Measurements from ENCODE around the gene TMEM59.
A peak's percentile ranks its signal among the peaks of the same experiment; 100 is the strongest.
"Not testable (repeated sequence)": the region's sequence is repeated elsewhere in the genome, so short reads cannot be mapped to it uniquely, and the experiment has no call there.

TMEM59 gene, protein sequence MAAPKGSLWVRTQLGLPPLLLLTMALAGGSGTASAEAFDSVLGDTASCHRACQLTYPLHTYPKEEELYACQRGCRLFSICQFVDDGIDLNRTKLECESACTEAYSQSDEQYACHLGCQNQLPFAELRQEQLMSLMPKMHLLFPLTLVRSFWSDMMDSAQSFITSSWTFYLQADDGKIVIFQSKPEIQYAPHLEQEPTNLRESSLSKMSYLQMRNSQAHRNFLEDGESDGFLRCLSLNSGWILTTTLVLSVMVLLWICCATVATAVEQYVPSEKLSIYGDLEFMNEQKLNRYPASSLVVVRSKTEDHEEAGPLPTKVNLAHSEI

DNA sequence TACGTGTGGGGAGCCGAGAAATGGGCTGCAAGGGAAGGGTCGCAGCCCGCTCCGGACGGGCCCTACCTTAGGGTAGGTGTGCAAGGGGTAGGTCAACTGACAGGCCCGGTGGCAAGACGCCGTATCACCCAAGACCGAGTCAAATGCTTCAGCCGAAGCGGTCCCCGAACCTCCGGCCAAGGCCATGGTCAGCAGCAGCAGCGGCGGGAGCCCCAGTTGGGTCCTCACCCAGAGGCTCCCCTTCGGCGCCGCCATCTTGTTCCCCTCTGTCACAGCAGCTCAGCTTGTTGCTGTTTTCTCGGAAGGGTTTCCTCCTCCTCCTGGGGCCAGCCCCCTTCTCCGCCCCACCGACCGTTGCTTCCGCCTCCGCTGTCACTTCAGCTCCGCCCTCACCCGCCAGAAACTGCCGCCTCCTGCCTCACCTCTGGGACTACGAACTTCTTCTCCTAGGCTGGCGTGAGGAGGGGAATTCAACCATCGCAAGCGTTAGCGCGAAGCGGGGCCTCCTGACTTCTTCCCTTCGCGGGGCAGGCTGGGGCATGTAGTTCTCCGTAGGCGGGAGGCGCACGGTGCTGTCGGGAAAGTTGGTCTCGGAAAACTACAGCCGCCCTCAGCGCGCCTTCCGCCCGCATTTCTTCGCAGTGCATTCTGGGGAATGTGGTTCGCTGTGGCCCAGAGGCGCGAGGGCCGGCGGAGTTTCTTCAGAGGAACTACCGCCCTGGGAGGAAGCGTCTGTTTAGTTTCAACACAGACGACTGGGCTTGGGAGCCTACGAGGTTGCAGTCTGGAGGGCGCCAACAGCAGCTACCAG, at the start of gene TMEM59, which contains the start of gene TCEANC2:
Gene TMEM59, minus strand, starts transcription at position 271 of the 811 bp plus-strand sequence. Its CDS starts 16 bp downstream, at position 255.
Gene TCEANC2, plus strand, starts transcription at position 675 of the 811 bp plus-strand sequence. CDS start 815 bp downstream, outside the sequence.
- DNase-seq (ENCODE audit: low read depth), result peak; percentile 94

DNA sequence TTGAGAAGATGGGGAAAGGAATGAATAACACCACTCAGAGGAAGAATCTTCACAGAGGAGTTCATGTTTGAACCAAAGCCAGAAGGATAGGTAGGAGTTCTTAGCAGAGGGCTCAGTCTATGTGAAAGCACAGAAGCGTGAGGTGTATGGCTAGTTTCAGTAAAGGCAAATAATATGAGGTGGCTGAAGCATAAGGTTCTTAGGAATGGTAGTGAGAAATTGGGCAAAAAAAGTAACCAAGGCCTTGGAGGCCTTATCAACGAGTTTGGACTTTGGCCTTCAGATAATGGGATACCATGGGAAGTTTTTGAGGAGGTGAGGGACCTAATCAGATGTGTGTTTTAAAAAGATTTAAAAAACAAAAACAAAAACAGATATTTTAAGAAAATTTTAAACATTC, 47.5 kb upstream of the TMEM59 start:
- DNase-seq (ENCODE audit: low read depth), result no peak

GRCh38 chr1:54099061-54099610, 46.1 kb upstream of the TMEM59 start:
- DNase-seq (ENCODE audit: low read depth), result no peak

DNA sequence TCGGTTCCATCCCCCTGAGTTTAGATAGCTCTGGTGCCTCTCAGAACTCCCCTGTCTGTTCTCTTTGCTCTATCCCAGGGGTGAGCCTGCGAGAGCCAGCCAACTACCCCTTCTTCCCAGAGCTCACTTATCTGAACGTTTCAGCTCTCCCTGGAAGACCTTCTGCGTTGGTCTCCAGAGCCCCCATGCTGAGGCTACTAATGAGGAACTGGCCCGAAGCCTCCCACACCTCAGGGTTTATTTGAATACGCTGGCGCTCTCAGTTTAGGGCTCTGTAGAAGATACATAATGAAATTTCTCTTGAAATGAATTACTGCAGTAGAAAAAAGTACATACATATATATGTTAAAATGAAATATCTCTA, 43.9 kb upstream of the TMEM59 start:
- DNase-seq (ENCODE audit: low read depth), result no peak

DNA sequence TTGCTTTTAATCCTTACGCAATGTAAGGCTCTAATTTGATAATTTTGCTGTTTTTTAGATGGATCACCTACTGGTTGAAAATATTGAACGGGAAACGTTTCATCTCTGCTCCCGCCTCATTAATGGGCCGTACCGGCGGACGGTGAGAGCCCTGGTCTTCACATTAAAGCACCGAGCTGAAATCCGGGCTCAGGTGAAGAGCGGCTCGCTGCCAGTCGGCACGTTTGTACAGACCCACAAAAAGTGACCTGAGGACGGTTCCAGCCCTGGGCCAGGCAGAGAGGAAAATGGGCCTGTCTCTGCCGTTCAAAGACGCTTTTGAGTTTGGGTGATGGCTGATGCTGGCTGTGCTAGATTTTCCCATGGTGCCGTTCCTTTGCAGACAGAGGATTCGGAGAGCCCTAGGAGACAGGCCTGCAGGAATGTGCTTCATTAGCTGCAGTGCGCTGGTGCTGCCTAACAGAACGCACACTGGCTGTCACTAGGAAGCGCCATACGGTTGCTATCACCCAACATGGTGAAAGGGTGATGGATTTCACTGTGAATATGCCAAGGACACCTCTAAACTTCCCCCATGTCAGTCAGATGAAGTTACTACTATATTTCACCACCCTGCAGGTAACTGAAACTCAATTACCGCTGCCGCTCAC, 43.3 kb upstream of the TMEM59 start:
- DNase-seq (ENCODE audit: low read depth), result no peak

DNA sequence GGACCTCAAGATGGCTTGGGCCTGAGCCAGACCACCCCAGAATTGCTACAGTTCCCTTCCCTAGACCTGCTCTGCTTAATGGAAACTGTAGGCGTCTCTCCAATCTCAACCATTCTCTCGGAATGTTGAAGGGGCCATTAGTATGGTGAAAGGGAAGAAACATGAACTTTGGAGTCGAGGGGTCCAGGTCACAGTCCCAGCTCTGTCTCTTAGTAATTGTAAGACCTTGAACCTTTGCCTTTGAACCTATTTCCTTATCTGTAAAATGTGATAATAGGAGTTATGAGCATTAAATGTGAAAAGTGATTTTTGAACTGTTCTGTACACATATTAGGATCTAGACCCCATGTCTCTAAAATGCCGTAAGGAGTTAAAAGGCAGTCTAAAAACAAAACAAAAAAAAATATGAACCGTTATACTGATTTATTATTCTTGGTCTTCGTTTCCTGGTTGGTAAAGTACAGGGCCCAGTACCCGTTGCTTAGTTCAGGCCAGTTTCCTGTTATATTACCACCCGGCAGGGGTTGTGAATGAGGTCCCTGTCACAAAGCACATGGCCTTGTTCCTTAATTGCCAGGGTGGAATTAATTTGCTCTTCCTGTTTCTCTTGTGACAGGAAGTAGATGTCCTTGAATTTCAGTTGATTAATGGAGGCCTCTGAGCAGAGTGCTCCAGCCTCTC, 42.7 kb upstream of the TMEM59 start:
- no peak for DNase-seq (ENCODE audit: low read depth)

- not testable (repeated sequence) for DNase-seq (ENCODE audit: low read depth)
These were observed 41.7 kb upstream of the TMEM59 start for GRCh38 chr1:54094730-54095105.

- DNase-seq (ENCODE audit: low read depth), result no peak
These were observed 41.2 kb upstream of the TMEM59 start for GRCh38 chr1:54094001-54094729.

- DNase-seq (ENCODE audit: low read depth), result no peak
These were observed 38.7 kb upstream of the TMEM59 start for GRCh38 chr1:54091666-54092065.

- no peak for DNase-seq (ENCODE audit: low read depth)
These were observed 35.4 kb upstream of the TMEM59 start for GRCh38 chr1:54088385-54088784.

GRCh38 chr1:54086754-54087153, 33.8 kb upstream of the TMEM59 start:
- DNase-seq (ENCODE audit: low read depth), result no peak

DNA sequence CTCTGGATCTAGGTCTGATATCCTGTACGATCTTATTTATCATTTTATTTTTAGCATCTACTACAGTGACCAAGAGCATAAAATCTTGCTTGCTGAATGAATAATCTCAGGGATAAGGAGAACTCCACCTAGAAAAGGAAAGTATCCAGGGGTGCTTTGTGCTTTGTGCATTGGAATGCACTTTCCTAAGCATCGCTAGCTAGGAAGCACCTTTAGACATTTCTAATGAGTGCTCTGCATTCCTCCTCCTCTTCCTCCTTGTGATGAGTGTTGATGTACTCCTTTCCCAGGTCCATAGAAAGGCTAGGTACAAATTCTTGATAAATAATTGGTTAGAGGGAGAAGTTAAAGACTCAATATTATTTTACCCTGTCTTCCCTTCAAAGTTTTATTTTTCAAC, 31.8 kb upstream of the TMEM59 start:
- no peak for DNase-seq (ENCODE audit: low read depth)

DNA sequence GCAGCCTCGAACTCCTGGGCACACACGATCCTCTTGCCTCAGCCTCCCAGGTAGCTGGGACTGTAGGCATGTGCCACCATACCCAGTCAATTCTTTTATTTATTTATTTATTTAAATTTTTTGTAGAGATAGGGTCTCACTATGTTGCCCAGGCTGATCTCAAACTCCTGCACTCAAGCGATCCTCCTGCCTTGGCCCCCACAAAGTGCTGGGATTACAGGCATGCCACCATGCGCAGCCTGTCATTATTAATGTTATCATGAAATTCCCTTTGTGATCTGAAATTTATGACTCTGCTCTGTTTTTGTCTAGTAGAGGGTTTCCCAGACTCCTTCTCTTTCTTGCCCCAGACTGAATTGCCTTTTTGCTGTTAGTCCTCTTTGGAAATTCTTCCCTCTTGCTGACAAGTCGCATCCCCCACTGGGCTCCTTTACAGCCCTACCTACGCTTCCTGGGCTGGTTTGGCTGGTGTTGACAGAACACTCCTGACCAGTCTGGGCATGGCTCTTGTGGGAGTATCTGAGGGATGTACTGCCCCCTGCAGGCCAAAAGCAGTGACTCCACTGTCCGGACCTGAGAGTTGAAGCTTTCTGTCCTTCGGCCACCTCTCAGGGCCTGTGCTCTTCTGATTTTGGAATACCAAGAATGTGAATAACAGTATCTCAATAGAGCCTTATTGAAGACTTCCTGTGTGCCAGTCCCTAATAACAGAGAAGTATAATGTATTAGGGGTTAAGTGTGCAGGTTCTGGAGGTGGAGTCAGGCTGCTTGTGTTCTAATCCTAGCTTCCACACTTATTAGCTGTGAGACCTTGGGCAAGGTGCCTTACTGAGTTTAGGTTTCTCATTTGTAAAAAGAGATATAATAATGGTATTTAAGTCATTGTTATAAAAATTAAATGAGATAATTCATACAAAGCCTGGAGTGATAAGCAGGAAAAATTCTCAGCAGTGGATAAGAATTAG, 28.6 kb upstream of the TMEM59 start:
- DNase-seq (ENCODE audit: low read depth), result peak; percentile 29

GRCh38 chr1:54080598-54081049, 27.6 kb upstream of the TMEM59 start:
- DNase-seq (ENCODE audit: low read depth), result no peak

GRCh38 chr1:54077359-54077758, 24.4 kb upstream of the TMEM59 start:
- no peak for DNase-seq (ENCODE audit: low read depth)

DNA sequence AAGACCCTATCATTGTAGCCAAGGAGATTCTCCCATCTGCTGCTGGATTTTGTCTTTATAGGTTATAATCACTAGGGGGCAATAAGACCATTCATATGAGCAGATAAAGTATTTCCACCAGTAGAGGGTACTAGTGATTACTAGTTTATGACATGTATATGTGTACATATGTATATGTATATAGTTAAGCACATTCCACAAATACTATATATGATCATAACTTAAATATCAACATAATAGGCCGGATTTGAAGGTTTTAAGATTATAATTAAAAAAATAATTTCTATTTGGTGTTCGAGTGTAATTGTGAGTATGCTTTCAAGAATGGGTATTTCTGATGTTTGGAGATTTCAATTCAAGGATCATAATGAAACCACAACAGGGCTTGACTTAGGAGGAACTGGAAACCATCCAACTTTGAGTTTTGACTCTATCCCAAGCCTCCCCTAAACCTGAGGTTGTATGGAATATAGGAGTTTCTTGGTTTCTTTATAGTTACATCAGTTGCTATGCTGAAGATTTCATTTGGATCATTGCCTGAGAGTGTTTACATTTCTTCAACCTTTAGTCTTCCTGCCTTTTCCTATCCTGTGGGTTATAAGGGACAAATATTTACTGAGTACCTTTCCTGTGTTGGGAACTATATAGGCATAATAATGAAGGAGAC, 17.3 kb upstream of the TMEM59 start:
- no peak for DNase-seq (ENCODE audit: low read depth)

DNA sequence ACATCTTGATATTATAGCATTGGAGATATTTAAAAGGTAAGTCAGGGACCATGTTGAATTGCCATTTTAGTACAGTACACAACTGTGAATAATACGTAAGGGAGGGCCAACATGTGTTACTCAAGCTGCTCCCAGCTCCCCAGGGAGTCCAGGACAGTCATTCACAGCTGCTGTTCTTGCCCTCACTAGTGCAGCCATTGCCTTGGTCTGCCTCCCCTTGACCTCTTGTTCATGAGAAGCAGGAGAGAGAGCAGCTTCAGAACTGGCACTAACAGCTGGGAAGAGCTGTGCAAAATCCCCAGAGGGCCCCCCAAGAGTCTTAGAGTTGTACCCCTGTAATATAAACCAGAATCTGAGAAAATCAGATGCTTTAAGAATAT, 16.8 kb upstream of the TMEM59 start:
- DNase-seq (ENCODE audit: low read depth), result no peak

GRCh38 chr1:54064299-54064698, 11.3 kb upstream of the TMEM59 start:
- DNase-seq (ENCODE audit: low read depth), result no peak

GRCh38 chr1:54054438-54054749, 1.4 kb upstream of the TMEM59 start:
- DNase-seq (ENCODE audit: low read depth), result no peak
